NCI-H2196 (cell line): ENCODE data around the gene LILRA6.
"Not testable (repeated sequence)": the region's sequence is repeated elsewhere in the genome, so short reads cannot be mapped to it uniquely, and the experiment has no call there.

Experiments
- DNase-seq: peaks from one replicate; lab custom pipeline; 2025; ENCODE audit not compliant: unreplicated experiment; lab: John Stamatoyannopoulos, UW

LILRA6 gene

GRCh38 chr19:54242646-54243045, at the start of gene LILRA6:
Gene LILRA6 (minus strand): TSS chr19:54242790.
- not testable (repeated sequence) for DNase-seq

- not testable (repeated sequence) for DNase-seq
These were observed 46.6 kb upstream of the LILRA6 start for GRCh38 chr19:54289160-54289559.

- DNase-seq, result no peak
These were observed 44.9 kb upstream of the LILRA6 start for GRCh38 chr19:54287456-54287855.

- not testable (repeated sequence) for DNase-seq
These were observed 43.7 kb upstream of the LILRA6 start for GRCh38 chr19:54286283-54286682.

GRCh38 chr19:54285427-54286056, 43.0 kb upstream of the LILRA6 start:
- DNase-seq, result not testable (repeated sequence)

GRCh38 chr19:54282686-54283470, 40.3 kb upstream of the LILRA6 start:
- DNase-seq, result no peak

GRCh38 chr19:54281729-54282075, 39.1 kb upstream of the LILRA6 start:
- not testable (repeated sequence) for DNase-seq

- no peak for DNase-seq
These were observed 38.6 kb upstream of the LILRA6 start, which contains the start of gene LILRB2 for GRCh38 chr19:54281007-54281728. Gene LILRB2 (minus strand): TSS chr19:54281110. CDS start chr19:54280496, 614 bp downstream.

GRCh38 chr19:54280441-54280840, 37.9 kb upstream of the LILRA6 start:
- not testable (repeated sequence) for DNase-seq

GRCh38 chr19:54280025-54280424, 37.4 kb upstream of the LILRA6 start:
- DNase-seq, result not testable (repeated sequence)

GRCh38 chr19:54279406-54279962, 36.9 kb upstream of the LILRA6 start:
- no peak for DNase-seq

GRCh38 chr19:54278571-54279195, 36.1 kb upstream of the LILRA6 start:
- not testable (repeated sequence) for DNase-seq

GRCh38 chr19:54278056-54278455, 35.5 kb upstream of the LILRA6 start:
- not testable (repeated sequence) for DNase-seq

- not testable (repeated sequence) for DNase-seq
These were observed 34.6 kb upstream of the LILRA6 start for GRCh38 chr19:54277111-54277615.

- no peak for DNase-seq
These were observed 33.4 kb upstream of the LILRA6 start for GRCh38 chr19:54275951-54276350.

- not testable (repeated sequence) for DNase-seq
These were observed 31.9 kb upstream of the LILRA6 start for GRCh38 chr19:54274516-54274915.

- DNase-seq, result no peak
These were observed 31.2 kb upstream of the LILRA6 start for GRCh38 chr19:54273821-54274220.

- DNase-seq, result not testable (repeated sequence)
These were observed 29.6 kb upstream of the LILRA6 start for GRCh38 chr19:54272181-54272580.

- DNase-seq, result not testable (repeated sequence)
These were observed 29.0 kb upstream of the LILRA6 start for GRCh38 chr19:54271587-54271986.

GRCh38 chr19:54271106-54271505, 28.5 kb upstream of the LILRA6 start:
- no peak for DNase-seq

- DNase-seq, result no peak
These were observed 26.3 kb upstream of the LILRA6 start for GRCh38 chr19:54268936-54269335.
